ENCODE measurements around the gene RET. TPM values are rescaled to one million over a fixed set of nuclear protein-coding genes. Genes with fewer than 3 reads are reported as not detected.

Gene RET
- total RNA-seq, 2 donors from 2014 or later: 0.14 TPM; not detected in 1

DNA sequence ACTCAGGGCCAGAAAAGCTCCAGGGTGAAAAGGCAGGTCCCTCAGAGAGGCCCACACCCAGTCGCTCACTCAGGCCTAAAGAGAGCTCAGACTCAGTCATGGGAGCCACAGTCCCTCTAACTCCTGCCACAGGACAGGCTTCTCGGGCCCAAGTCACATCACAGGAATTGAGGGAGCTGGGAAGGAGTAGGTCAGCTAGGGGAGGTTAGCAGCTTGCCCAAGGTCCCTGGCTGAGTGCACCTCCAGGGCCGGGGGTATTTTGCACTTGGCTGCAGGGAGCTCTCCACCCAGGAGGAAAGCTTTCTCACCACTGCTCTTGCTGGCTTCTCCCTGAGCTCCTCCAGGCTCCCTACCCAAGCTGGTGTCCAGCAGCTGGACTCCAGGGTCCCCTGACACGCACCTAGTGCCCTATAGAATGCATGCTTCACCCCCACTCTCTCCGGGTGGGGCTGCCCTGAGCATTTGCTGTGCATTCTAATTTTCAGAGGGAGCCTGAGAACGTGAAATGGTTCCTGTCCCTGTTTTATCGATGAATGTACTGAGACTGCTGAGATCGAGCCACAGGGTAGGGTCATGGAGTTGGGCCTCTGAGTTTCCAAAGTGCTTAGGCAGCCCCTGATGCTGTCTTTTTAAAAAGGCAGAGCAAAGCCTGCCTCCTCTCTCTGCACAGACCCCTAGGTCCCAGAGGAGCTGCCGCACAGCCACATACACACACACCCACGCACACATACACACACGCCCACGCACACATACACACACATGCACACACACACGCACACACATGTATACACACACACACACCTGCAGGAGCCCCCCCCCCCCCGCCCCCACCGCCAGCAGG lies 37.9 kb upstream of the RET start:
- no peak overlapping the region for H3K27ac ChIP-seq
- H3K36me3 ChIP-seq: no peaks in the 10 kb centered on the region
- H3K4me1 ChIP-seq (ENCODE audit: control insufficient read depth in 1 of 2, low read depth in 2 of 2): no peaks in the 10 kb centered on the region
- no peaks in the 10 kb centered on the region for H3K9me3 ChIP-seq
- DNase-seq (ENCODE audit: low spot score) (no peak), ATAC-seq (ENCODE audit: insufficient number of reproducible peaks, low FRiP score, low read depth) (no peak)
- H3K4me3 ChIP-seq: no peak overlapping the region
- TF ChIP-seq, protein P1, sequence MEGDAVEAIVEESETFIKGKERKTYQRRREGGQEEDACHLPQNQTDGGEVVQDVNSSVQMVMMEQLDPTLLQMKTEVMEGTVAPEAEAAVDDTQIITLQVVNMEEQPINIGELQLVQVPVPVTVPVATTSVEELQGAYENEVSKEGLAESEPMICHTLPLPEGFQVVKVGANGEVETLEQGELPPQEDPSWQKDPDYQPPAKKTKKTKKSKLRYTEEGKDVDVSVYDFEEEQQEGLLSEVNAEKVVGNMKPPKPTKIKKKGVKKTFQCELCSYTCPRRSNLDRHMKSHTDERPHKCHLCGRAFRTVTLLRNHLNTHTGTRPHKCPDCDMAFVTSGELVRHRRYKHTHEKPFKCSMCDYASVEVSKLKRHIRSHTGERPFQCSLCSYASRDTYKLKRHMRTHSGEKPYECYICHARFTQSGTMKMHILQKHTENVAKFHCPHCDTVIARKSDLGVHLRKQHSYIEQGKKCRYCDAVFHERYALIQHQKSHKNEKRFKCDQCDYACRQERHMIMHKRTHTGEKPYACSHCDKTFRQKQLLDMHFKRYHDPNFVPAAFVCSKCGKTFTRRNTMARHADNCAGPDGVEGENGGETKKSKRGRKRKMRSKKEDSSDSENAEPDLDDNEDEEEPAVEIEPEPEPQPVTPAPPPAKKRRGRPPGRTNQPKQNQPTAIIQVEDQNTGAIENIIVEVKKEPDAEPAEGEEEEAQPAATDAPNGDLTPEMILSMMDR (IDR thresholded peaks at IDR 0.05): no peak
- H3K27me3 ChIP-seq (replicated peaks; ENCODE audit: insufficient read depth): no peaks in the 10 kb centered on the region

DNA sequence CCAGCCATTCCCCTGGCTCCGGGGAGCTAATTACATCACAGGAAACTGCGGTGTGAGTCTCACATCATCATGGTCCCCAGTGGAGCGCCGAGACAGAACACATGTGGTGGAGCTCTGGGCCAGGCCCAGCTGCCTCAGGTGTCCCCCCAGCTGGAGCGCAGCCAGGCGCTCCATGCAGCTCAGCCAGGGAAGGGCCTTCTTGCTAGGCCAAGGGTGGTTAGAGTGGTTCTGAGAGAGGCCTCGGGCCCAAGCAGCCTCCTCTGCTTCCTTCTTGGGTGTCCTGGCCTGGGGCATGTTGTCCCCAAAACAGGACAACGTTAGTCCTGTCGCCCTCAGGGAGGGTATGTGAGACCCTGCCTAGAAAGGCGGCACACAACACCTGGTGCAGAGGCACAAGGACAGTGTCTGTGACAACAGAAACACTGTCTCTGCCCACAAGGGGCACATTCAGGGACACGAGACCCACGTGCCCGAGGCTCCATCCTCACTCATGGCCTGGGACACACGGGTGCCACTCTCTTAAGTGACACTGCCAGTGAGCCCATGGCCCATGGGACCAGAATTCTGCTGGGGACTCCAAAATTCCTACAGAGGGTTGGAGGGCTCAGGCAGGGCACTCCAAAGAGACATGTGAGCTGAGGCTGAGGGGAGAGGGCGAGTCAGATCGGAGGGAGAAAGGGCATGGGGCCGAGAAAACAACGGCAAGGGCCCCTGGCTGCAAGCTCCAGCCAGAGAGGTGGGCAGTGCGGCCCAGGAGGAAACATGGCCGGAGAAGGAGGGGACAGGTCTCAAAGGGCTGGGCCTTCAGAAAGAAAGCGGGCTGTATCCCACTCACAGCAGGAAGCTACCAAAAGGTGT lies 37.0 kb upstream of the RET start:
- H3K4me1 ChIP-seq (ENCODE audit: control insufficient read depth in 1 of 2, low read depth in 2 of 2): no peaks in the 10 kb centered on the region
- no peak for DNase-seq (ENCODE audit: low spot score)
- TF ChIP-seq, protein P1 (IDR thresholded peaks at IDR 0.05): no peak
- no peaks in the 10 kb centered on the region for H3K36me3 ChIP-seq
- ATAC-seq (ENCODE audit: insufficient number of reproducible peaks, low FRiP score, low read depth): no peak
- no peaks in the 10 kb centered on the region for H3K27me3 ChIP-seq (replicated peaks; ENCODE audit: insufficient read depth)
- no peaks in the 10 kb centered on the region for H3K9me3 ChIP-seq
- no peak overlapping the region for H3K27ac ChIP-seq
- H3K4me3 ChIP-seq: no peak overlapping the region

DNA sequence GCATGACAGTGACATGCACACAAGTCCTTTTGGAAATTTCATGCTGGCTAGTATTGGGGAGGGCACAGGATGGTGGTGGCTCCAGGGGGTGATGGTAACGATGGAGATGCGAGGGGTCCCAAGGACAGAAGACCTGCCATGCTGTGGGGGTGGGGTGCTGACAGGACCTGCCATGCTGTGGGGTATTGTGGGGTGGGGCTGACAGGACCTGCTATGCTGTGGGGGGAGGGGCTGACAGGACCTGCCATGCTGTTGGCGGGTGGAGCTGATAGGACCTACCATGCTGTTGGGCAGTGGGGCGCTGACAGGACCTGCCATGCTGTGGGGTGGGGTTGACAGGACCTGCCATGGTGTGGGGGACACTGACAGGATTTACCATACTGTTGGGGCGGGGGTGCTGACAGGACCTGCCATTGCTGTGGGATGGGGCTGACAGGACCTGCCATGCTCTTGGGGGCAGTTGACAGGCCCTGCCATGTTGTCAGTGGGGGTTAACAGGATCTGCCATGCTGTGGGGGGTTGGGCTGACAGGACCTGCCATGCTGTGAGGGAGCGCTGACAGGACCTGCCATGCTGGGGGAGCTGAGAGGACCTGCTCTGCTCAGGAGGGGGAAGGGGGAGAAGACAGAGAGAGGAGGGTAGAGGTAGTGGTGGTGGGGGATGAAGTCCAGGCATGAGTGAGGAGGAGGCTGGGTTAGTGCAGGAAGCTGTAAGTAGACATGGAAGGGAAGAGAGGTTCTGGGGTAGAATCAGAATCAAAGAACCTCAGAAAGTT lies 36.2 kb upstream of the RET start:
- no peak overlapping the region for H3K4me3 ChIP-seq

DNA sequence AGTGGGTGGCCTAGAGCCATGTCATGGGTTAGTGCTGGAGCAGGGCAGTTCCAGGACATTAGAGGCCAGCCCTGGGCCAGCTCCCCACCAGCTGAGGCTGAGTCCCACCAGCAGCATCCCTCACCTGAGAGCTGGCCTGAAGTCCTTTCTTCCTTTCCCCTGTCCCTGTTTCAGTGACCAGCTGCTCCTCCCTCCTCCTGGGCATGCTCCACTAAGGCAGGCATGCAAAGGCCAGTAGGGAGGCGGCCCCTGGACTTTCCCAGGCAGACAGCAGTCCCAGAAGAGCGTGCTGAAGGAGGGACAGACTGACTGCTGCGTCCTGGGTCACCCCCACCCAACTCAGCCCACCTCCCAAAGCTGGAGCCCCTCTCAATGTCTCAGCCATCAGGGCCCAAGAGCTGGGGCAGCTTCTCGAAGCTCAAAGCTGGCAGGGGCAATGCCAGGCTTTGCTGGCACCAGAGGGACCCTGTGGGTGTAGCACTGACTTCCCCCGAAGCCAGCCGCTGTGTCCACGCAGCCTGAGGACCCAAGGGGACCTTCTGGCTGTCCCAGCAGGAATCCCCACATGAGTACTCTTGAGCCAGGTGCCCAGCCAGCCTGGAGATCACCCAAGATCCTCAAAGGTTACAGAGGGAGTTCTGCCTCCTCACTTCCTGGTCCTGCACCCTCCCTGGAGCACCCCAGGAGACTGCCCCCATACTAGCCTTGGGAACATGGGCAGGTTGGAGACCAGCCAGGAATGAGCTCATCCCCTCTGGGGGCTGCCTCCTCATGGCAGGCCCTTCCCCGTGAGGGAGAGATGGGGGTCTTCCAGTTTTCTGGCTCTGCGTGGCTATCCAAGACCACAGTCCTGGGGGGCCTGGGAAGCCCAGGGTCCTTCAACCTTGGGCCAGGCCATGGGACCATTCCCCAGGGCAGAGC lies 35.2 kb upstream of the RET start:
- H3K9me3 ChIP-seq: no peaks in the 10 kb centered on the region
- H3K27ac ChIP-seq: no peak overlapping the region
- no peaks in the 10 kb centered on the region for H3K36me3 ChIP-seq
- H3K4me3 ChIP-seq: no peak overlapping the region
- ATAC-seq (ENCODE audit: insufficient number of reproducible peaks, low FRiP score, low read depth) (no peak), DNase-seq (ENCODE audit: low spot score) (no peak)
- H3K4me1 ChIP-seq (ENCODE audit: control insufficient read depth in 1 of 2, low read depth in 2 of 2): no peaks in the 10 kb centered on the region
- H3K27me3 ChIP-seq (replicated peaks; ENCODE audit: insufficient read depth): no peaks in the 10 kb centered on the region
- TF ChIP-seq, protein P1 (IDR thresholded peaks at IDR 0.05): no peak

More for the DNA sequence above, 36.2 kb upstream of the RET start:
- H3K27ac ChIP-seq: no peak overlapping the region
- DNase-seq (ENCODE audit: low spot score) (no peak), ATAC-seq (ENCODE audit: insufficient number of reproducible peaks, low FRiP score, low read depth) (no peak)
- H3K27me3 ChIP-seq (replicated peaks; ENCODE audit: insufficient read depth): no peaks in the 10 kb centered on the region
- no peaks in the 10 kb centered on the region for H3K9me3 ChIP-seq
- no peaks in the 10 kb centered on the region for H3K36me3 ChIP-seq
- no peaks in the 10 kb centered on the region for H3K4me1 ChIP-seq (ENCODE audit: control insufficient read depth in 1 of 2, low read depth in 2 of 2)
- TF ChIP-seq, protein P1 (IDR thresholded peaks at IDR 0.05): no peak

Measured in thoracic aorta (tissue), 2 donors.